Suprapubic skin (tissue), 4 donors: Measurements from ENCODE around the gene DDC.

Source experiments
- CTCF ChIP-seq, 2 donors: fragments of 200-600 bp in 1 of 2; fragments of 450-650 bp in 1 of 2; sonication (generic) in 1 of 2; IDR thresholded peaks; one replicate each; pipeline ENCODE4 v1.5.1; 2016 to 2019; ENCODE audit warnings: antibody characterized with exemption in 2 of 2, mild to moderate bottlenecking in 1 of 2, moderate library complexity in 1 of 2
- POLR2A ChIP-seq, 2 donors: fragments of 450-650 bp; IDR thresholded peaks; one replicate each; pipeline ENCODE4 v1.6.1; 2017; ENCODE audit warnings: antibody characterized with exemption in 2 of 2, mild to moderate bottlenecking in 2 of 2, moderate library complexity in 2 of 2
- POLR2AphosphoS5 ChIP-seq, 3 donors: sonication (generic); formaldehyde crosslinking; IDR thresholded peaks; one replicate each; pipeline ENCODE4 v1.6.1; 2017; ENCODE audit warnings: antibody characterized with exemption in 3 of 3

- TF ChIP-seq POLR2A (IDR thresholded peaks at IDR 0.05) (no peak), CTCF (IDR thresholded peaks at IDR 0.05) (no peak), POLR2AphosphoS5 (IDR thresholded peaks at IDR 0.05) (no peak)
These were observed 25.5 kb downstream of the DDC start for GRCh38 chr7:50539725-50540124.
